Liver (tissue), 3 donors: Measurements from ENCODE around the gene ACSL1.

Source experiments
- ATF3 ChIP-seq: IDR thresholded peaks from 2 replicates; pipeline ENCODE4 v1.6.1; 2016; ENCODE audit warnings: antibody characterized with exemption
- CTCF ChIP-seq: fragments of 150-350 bp; IDR thresholded peaks from 2 replicates; pipeline ENCODE4 v1.5.1; 2017; ENCODE audit warnings: improper control_type of control experiment, low read depth, low read length; ENCODE audit not compliant: missing input control
- EGR1 ChIP-seq, 2 donors: IDR thresholded peaks; 2 replicates each; pipeline ENCODE4 v1.6.1; 2016 to 2018; ENCODE audit warnings: antibody characterized with exemption in 2 of 2, low read depth in 2 of 2
- FOXA2 ChIP-seq: IDR thresholded peaks from 2 replicates; pipeline ENCODE4 v1.6.1; 2016; ENCODE audit warnings: antibody characterized with exemption
- GABPA ChIP-seq, 2 donors: IDR thresholded peaks in 1 of 2; conservative IDR thresholded peaks in 1 of 2; 2 replicates each; pipeline ENCODE4 v1.6.1; 2016; ENCODE audit warnings: antibody characterized with exemption in 2 of 2, mild to moderate bottlenecking in 1 of 2, moderate library complexity in 1 of 2
- HNF4A ChIP-seq, 2 donors: conservative IDR thresholded peaks; 2 replicates each; pipeline ENCODE4 v1.6.1; 2016; ENCODE audit warnings: antibody characterized with exemption in 2 of 2, mild to moderate bottlenecking in 2 of 2
- JUND ChIP-seq, 2 donors: IDR thresholded peaks; 2 replicates each; pipeline ENCODE4 v1.6.1; 2016; ENCODE audit warnings: antibody characterized with exemption in 2 of 2
- RAD21 ChIP-seq, 2 donors: IDR thresholded peaks; 2 replicates each; pipeline ENCODE4 v1.6.1; 2016; ENCODE audit warnings: antibody characterized with exemption in 2 of 2, mild to moderate bottlenecking in 2 of 2
- REST ChIP-seq: IDR thresholded peaks from 2 replicates; pipeline ENCODE4 v1.6.1; 2016; ENCODE audit warnings: antibody characterized with exemption, mild to moderate bottlenecking
- SP1 ChIP-seq: IDR thresholded peaks from 2 replicates; pipeline ENCODE4 v1.6.1; 2018; ENCODE audit warnings: antibody characterized with exemption, mild to moderate bottlenecking
- TAF1 ChIP-seq: conservative IDR thresholded peaks from 2 replicates; pipeline ENCODE4 v1.6.1; 2016; ENCODE audit warnings: antibody characterized with exemption, mild to moderate bottlenecking
- YY1 ChIP-seq: IDR thresholded peaks from 2 replicates; pipeline ENCODE4 v1.6.1; 2016; ENCODE audit warnings: antibody characterized with exemption, mild to moderate bottlenecking
- ZBTB33 ChIP-seq: IDR thresholded peaks from 2 replicates; pipeline ENCODE4 v1.6.1; 2016; ENCODE audit warnings: antibody characterized with exemption
- donor health status: healthy.
- donor health status: healthy.

GRCh38 chr4:184765473-184766340 is 60.1 kb downstream of the ACSL1 start:
- TF ChIP-seq CTCF (no peak), RAD21 (IDR thresholded peaks at IDR 0.05) (no peak), YY1 (no peak), TAF1 (no peak), JUND (IDR thresholded peaks at IDR 0.05) (no peak), ATF3 (no peak), REST (no peak), SP1 (no peak), GABPA (IDR thresholded peaks at IDR 0.05 in 1 of 2, conservative IDR thresholded peaks at IDR 0.05 in 1 of 2) (no peak), ZBTB33 (no peak), FOXA2 (no peak), EGR1 (IDR thresholded peaks at IDR 0.05; ENCODE audit: low read depth in 2 of 2) (no peak), HNF4A (conservative IDR thresholded peaks at IDR 0.05) (no peak)
